CD14-positive monocyte (primary cell): Measurements from ENCODE around the gene NAB1. TPM values are rescaled to one million over a fixed set of nuclear protein-coding genes. Genes with fewer than 3 reads are reported as not detected.

Source experiments
- DNase-seq, 3 donors: peaks; one replicate each; pipeline ENCODE4 v3.0.0-alpha.2; 2011 to 2022
- H2AFZ ChIP-seq: 2 replicates; pipeline ENCODE4 v1.6.0; 2012; ENCODE audit warnings: mild to moderate bottlenecking, low read depth, low read length, inconsistent platforms; ENCODE audit not compliant: insufficient read depth, poor library complexity, severe bottlenecking
- H3K27ac ChIP-seq, 2 donors: 1 replicate in 1 of 2; 2 replicates in 1 of 2; pipeline ENCODE4 v1.5.1; 2012 to 2013; ENCODE audit warnings: low read length in 2 of 2, control low read depth in 1 of 2, inconsistent platforms in 1 of 2, low read depth in 1 of 2, mild to moderate bottlenecking in 1 of 2
- H3K27me3 ChIP-seq, 2 donors: one replicate each; pipeline versions ENCODE4 v1.6.0 to v1.6.1; 2011 to 2013; ENCODE audit warnings: low read length in 2 of 2; ENCODE audit not compliant: control insufficient read depth in 2 of 2, insufficient read depth in 2 of 2
- H3K36me3 ChIP-seq, 2 donors: replicated peaks in 1 of 2; 1 replicate in 1 of 2; 2 replicates in 1 of 2; pipeline versions ENCODE4 v1.5.1 to v1.6.1; 2012 to 2013; ENCODE audit warnings: low read length in 2 of 2, control low read depth in 1 of 2, inconsistent platforms in 1 of 2, mild to moderate bottlenecking in 1 of 2; ENCODE audit not compliant: insufficient read depth in 2 of 2, control insufficient read depth in 1 of 2
- H3K4me1 ChIP-seq, 2 donors: 1 replicate in 1 of 2; 2 replicates in 1 of 2; pipeline versions ENCODE4 v1.5.1 to v1.6.1; 2012 to 2013; ENCODE audit warnings: low read length in 2 of 2, control low read depth in 1 of 2, inconsistent platforms in 1 of 2, mild to moderate bottlenecking in 1 of 2, moderate library complexity in 1 of 2; ENCODE audit not compliant: insufficient read depth in 2 of 2, control insufficient read depth in 1 of 2
- H3K4me2 ChIP-seq: replicated peaks from 2 replicates; pipeline ENCODE3; 2012; ENCODE audit warnings: low read length, moderate library complexity, mild to moderate bottlenecking; ENCODE audit not compliant: poor library complexity, severe bottlenecking; ENCODE audit errors: extremely low read depth
- H3K4me3 ChIP-seq, 3 experiments: fragments of 200-600 bp in 1 of 3; sonication (generic) in 1 of 3; replicated peaks in 1 of 3; 1 replicate in 2 of 3; 2 replicates in 1 of 3; pipeline ENCODE4 v1.5.1; 2011 to 2013; ENCODE audit warnings: low read length in 3 of 3, mild to moderate bottlenecking in 3 of 3, control low read depth in 2 of 3, low read depth in 2 of 3, inconsistent platforms in 1 of 3, moderate library complexity in 1 of 3
- H3K79me2 ChIP-seq: 2 replicates; pipeline ENCODE4 v1.6.0; 2012; ENCODE audit warnings: mild to moderate bottlenecking, control low read depth, inconsistent platforms, low read length, moderate library complexity; ENCODE audit not compliant: insufficient read depth
- H3K9ac ChIP-seq: 2 replicates; pipeline ENCODE4 v1.6.0; 2017; ENCODE audit warnings: low read length, mild to moderate bottlenecking; ENCODE audit not compliant: insufficient read depth, poor library complexity, severe bottlenecking
- H3K9me3 ChIP-seq, 2 donors: replicated peaks in 1 of 2; 1 replicate in 1 of 2; 2 replicates in 1 of 2; pipeline versions ENCODE4 v1.5.1 to v1.6.1; 2012 to 2013; ENCODE audit warnings: low read length in 2 of 2, control low read depth in 1 of 2; ENCODE audit not compliant: control insufficient read depth in 1 of 2, insufficient read depth in 1 of 2
- H4K20me1 ChIP-seq: 2 replicates; pipeline ENCODE4 v1.6.0; 2012; ENCODE audit warnings: mild to moderate bottlenecking, low read length, control low read depth, moderate library complexity; ENCODE audit not compliant: insufficient read depth
- H3K27ac Mint-ChIP-seq, 7 donors: one replicate each; pipeline ENCODE4 v1.8.0; 2020; ENCODE audit warnings: mild to moderate bottlenecking in 7 of 7, mixed read lengths in 7 of 7, moderate library complexity in 6 of 7, inconsistent platforms in 2 of 7
- H3K27me3 Mint-ChIP-seq, 3 donors: one replicate each; pipeline ENCODE4 v1.8.0; 2021 to 2022; ENCODE audit warnings: low read depth in 3 of 3, mild to moderate bottlenecking in 3 of 3, mixed read lengths in 3 of 3, moderate library complexity in 3 of 3, inconsistent platforms in 1 of 3
- H3K36me3 Mint-ChIP-seq, 2 donors: one replicate each; pipeline ENCODE4 v1.8.0; 2020; ENCODE audit warnings: mixed read lengths in 2 of 2, inconsistent platforms in 1 of 2, mild to moderate bottlenecking in 1 of 2
- H3K4me1 Mint-ChIP-seq: one replicate; pipeline ENCODE4 v1.8.0; 2020; ENCODE audit warnings: mild to moderate bottlenecking, mixed read lengths
- H3K4me3 Mint-ChIP-seq, 2 donors: one replicate each; pipeline ENCODE4 v1.8.0; 2020; ENCODE audit warnings: mild to moderate bottlenecking in 2 of 2, mixed read lengths in 2 of 2, moderate library complexity in 1 of 2
- H3K9me3 Mint-ChIP-seq, 7 donors: one replicate each; pipeline ENCODE4 v1.8.0; 2020 to 2022; ENCODE audit warnings: mixed read lengths in 7 of 7, mild to moderate bottlenecking in 6 of 7, moderate library complexity in 6 of 7, inconsistent platforms in 2 of 7
- CTCF ChIP-seq: fragments of 200-600 bp; IDR thresholded peaks from one replicate; pipeline ENCODE4 v1.8.0; 2022; ENCODE audit warnings: antibody characterized with exemption, mild to moderate bottlenecking
- WGBS: methylation state at CpG from one replicate; pipeline ENCODE4 v1.1.5; 2013; ENCODE audit warnings: missing lambda C conversion rate; ENCODE audit not compliant: insufficient coverage; 5-methylcytosine and 5-hydroxymethylcytosine counted together
- intact Hi-C, 2 donors: fragments of 100-400 bp; cut with micrococcal nuclease; formaldehyde crosslinking; loops; one replicate each; pipeline versions ENCODE4 v1.15.0 to v1.15.1; 2023
- polyA plus RNA-seq, 3 donors: library from polyadenylated mRNA; depleted of rRNA in 1 of 3; unstranded in 2 of 3; stranded (reverse) in 1 of 3; fragments of 300-500 nt in 2 of 3; fragments of >200 nt in 1 of 3; fragmentation: Illumina TruSeq in 2 of 3; gene quantifications; 1 replicate in 2 of 3; 2 replicates in 1 of 3; pipeline ENCODE4 v1.2.3, GENCODE V29; 2012 to 2021

NAB1 gene
- polyA plus RNA-seq, 3 donors = 2.9 to 15.5 (median 3.1) TPM

GRCh38 chr2:190720691-190721090 lies 71.8 kb downstream of the NAB1 start:
- H3K9me3 ChIP-seq = no peaks in the 10 kb centered on the region
- no peaks in the 10 kb centered on the region for H3K36me3 Mint-ChIP-seq
- no peaks in the 10 kb centered on the region for H4K20me1 ChIP-seq
- no peak overlapping the region for H2AFZ ChIP-seq
- H3K4me1 ChIP-seq = no peaks in the 10 kb centered on the region
- DNase-seq = no peak
- 80% methylated on average over 1 of the region's 1 CpG for WGBS
- H3K9me3 Mint-ChIP-seq = peaks cover 0 to 4% (median 1%) of the 10 kb centered on the region in 7 donors
- no peak overlapping the region for H3K4me3 ChIP-seq
- intact Hi-C loops = no loop called here
- H3K27ac ChIP-seq = no peak overlapping the region
- H3K27me3 ChIP-seq = no peaks in the 10 kb centered on the region
- H3K4me3 Mint-ChIP-seq = no peak overlapping the region
- H3K4me1 Mint-ChIP-seq = no peaks in the 10 kb centered on the region
- no peaks in the 10 kb centered on the region for H3K79me2 ChIP-seq
- no peak overlapping the region for H3K4me2 ChIP-seq
- peaks cover 0 to 2% (median 2%) of the 10 kb centered on the region in 3 donors for H3K27me3 Mint-ChIP-seq
- H3K36me3 ChIP-seq = no peaks in the 10 kb centered on the region
- no peak for TF ChIP-seq CTCF
- no peak overlapping the region for H3K27ac Mint-ChIP-seq
- no peak overlapping the region for H3K9ac ChIP-seq

GRCh38 chr2:190722061-190722759 lies 73.3 kb downstream of the NAB1 start:
- H2AFZ ChIP-seq = no peak overlapping the region
- no peaks in the 10 kb centered on the region for H3K4me1 ChIP-seq
- Mint-ChIP-seq H3K36me3 (no peaks in the 10 kb centered on the region), H3K4me1 (no peaks in the 10 kb centered on the region), H3K4me3 (no peak overlapping the region), H3K27ac (no peak overlapping the region), H3K9me3 (peaks cover 0 to 1% (median 0%) of the 10 kb centered on the region in 7 donors), H3K27me3 (peaks cover 0 to 2% (median 2%) of the 10 kb centered on the region in 3 donors)
- TF ChIP-seq CTCF = no peak
- DNase-seq = no peak
- H4K20me1 ChIP-seq = no peaks in the 10 kb centered on the region
- no peak overlapping the region for H3K4me2 ChIP-seq
- no peak overlapping the region for H3K9ac ChIP-seq
- H3K9me3 ChIP-seq = no peaks in the 10 kb centered on the region
- no peak overlapping the region for H3K4me3 ChIP-seq
- 100% methylated on average over 4 of the region's 4 CpGs for WGBS
- no peaks in the 10 kb centered on the region for H3K36me3 ChIP-seq
- H3K27me3 ChIP-seq = no peaks in the 10 kb centered on the region
- H3K79me2 ChIP-seq = no peaks in the 10 kb centered on the region
- H3K27ac ChIP-seq = no peak overlapping the region
- intact Hi-C loops = no loop called here
